Mucosa of stomach (tissue), 1 donor: Measurements from ENCODE around the gene ATF6.

Source experiments
- H3K27me3 ChIP-seq: one replicate; pipeline ENCODE4 v1.7.0; 2013; ENCODE audit warnings: mild to moderate bottlenecking, low read length; ENCODE audit not compliant: control insufficient read depth, insufficient read depth
- H3K36me3 ChIP-seq: one replicate; pipeline ENCODE4 v1.7.0; 2013; ENCODE audit warnings: low read length; ENCODE audit not compliant: control insufficient read depth, insufficient read depth
- H3K4me1 ChIP-seq: one replicate; pipeline ENCODE4 v1.7.0; 2013; ENCODE audit warnings: mild to moderate bottlenecking, low read length; ENCODE audit not compliant: control insufficient read depth, insufficient read depth
- H3K4me3 ChIP-seq: one replicate; pipeline ENCODE4 v1.7.0; 2013; ENCODE audit warnings: low read length
- H3K9ac ChIP-seq: one replicate; pipeline ENCODE4 v1.7.0; 2013; ENCODE audit warnings: mild to moderate bottlenecking, low read length, moderate library complexity
- H3K9me3 ChIP-seq: one replicate; pipeline ENCODE4 v1.7.0; 2013; ENCODE audit warnings: mild to moderate bottlenecking, low read length, moderate library complexity; ENCODE audit not compliant: control insufficient read depth
- donor health status: Pancreatic carcinoma.

Gene ATF6

GRCh38 chr1:161973924-161974845 is 208.1 kb downstream of the ATF6 start:
- Histone ChIP-seq H3K4me1 (peaks cover 6% of the 10 kb centered on the region), H3K27me3 (no peaks in the 10 kb centered on the region), H3K9ac (no peak overlapping the region), H3K4me3 (no peak overlapping the region), H3K9me3 (no peaks in the 10 kb centered on the region), H3K36me3 (no peaks in the 10 kb centered on the region)

GRCh38 chr1:161978011-161978790 is 212.1 kb downstream of the ATF6 start:
- H3K36me3 ChIP-seq: no peaks in the 10 kb centered on the region
- peaks cover 6% of the 10 kb centered on the region for H3K4me1 ChIP-seq
- no peak overlapping the region for H3K9ac ChIP-seq
- H3K27me3 ChIP-seq: no peaks in the 10 kb centered on the region
- no peaks in the 10 kb centered on the region for H3K9me3 ChIP-seq
- H3K4me3 ChIP-seq: no peak overlapping the region

GRCh38 chr1:161981126-161981525 is 215.0 kb downstream of the ATF6 start:
- H3K4me1 ChIP-seq: no peaks in the 10 kb centered on the region
- no peaks in the 10 kb centered on the region for H3K27me3 ChIP-seq
- H3K9me3 ChIP-seq: no peaks in the 10 kb centered on the region
- no peak overlapping the region for H3K9ac ChIP-seq
- no peaks in the 10 kb centered on the region for H3K36me3 ChIP-seq
- H3K4me3 ChIP-seq: no peak overlapping the region

DNA sequence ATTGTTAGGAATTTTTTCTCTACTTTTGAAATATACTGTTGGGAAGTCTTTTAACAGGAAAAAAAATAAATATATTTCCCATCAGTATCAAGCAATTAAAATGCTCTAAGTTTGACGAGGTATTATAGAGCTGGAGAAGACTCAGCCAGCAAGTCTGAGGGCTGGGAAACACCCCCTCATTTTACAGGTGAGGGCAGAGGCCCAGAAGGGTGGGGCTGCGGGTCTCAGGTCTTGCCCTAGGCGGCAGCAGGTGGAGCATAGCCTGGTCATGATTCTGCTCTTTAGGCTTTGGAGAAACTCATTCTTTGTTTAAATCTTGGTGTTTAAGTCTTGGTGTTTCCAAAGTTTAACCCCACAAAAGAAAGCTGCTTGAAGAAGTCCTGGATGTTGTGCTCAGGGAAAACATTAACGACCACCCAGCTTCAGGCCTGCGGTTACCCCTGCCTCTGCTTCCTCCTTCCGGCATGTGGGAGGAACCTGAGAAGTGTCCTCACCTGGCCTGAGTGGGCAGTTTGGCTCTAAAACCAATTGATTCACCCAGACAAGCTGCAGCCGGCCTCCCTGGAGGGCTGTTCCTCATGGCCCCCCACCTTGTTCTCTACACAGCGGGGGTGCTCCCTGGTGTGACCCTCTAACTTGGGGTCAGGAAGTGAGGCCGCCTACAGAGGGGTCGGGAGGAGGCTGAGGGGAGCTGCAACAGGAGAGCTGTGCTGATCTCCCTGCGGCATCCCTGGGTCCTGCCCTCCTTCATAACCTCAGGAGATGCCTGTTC is 215.8 kb downstream of the ATF6 start:
- Histone ChIP-seq H3K4me3 (no peak overlapping the region), H3K4me1 (no peaks in the 10 kb centered on the region), H3K27me3 (no peaks in the 10 kb centered on the region), H3K9me3 (no peaks in the 10 kb centered on the region), H3K36me3 (no peaks in the 10 kb centered on the region), H3K9ac (no peak overlapping the region)

DNA sequence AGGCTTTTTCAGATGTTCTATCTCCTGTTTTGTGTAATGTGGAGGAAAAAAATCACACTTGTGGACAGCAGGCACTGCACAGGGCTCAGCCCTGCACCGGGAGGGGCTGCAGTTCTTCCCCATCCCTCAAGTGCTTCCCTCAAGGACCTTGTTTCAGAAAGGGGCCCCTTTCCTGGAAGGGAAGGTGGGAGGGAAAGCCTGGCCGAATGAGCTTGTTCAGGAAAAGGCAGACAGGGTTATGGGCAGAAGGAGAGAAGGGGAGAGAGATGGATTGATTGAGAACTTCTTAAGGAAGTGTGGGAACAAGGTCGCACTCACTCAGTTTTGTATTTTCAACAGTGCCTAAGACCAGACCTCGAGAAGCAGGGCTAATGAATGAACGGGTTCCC is 216.4 kb downstream of the ATF6 start:
- no peaks in the 10 kb centered on the region for H3K4me1 ChIP-seq
- no peaks in the 10 kb centered on the region for H3K36me3 ChIP-seq
- no peaks in the 10 kb centered on the region for H3K27me3 ChIP-seq
- H3K9ac ChIP-seq: no peak overlapping the region
- no peaks in the 10 kb centered on the region for H3K9me3 ChIP-seq
- no peak overlapping the region for H3K4me3 ChIP-seq

DNA sequence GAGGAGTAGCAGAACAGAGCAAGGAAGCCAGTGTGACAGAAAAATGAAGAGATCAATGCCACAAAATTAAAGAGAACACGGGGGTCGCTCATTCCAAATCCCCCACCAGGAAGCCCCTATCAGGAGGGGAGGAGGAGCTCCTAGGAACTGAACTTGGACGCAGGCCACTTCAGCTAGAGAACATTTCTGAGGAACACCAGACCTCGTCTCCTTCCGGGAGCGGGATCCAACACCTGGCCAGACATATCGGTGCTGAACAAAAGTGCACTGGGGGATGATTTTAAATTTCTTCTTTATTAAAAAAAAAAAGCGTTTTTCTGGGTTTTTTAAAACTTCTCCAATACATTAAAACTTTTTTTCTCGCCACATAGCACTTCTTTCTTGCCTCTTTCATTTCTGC is 216.8 kb downstream of the ATF6 start:
- H3K9me3 ChIP-seq: no peaks in the 10 kb centered on the region
- no peak overlapping the region for H3K9ac ChIP-seq
- H3K4me3 ChIP-seq: no peak overlapping the region
- no peaks in the 10 kb centered on the region for H3K27me3 ChIP-seq
- no peaks in the 10 kb centered on the region for H3K36me3 ChIP-seq
- no peaks in the 10 kb centered on the region for H3K4me1 ChIP-seq

GRCh38 chr1:161983725-161984124 is 217.6 kb downstream of the ATF6 start:
- Histone ChIP-seq H3K9me3 (no peaks in the 10 kb centered on the region), H3K9ac (no peak overlapping the region), H3K36me3 (no peaks in the 10 kb centered on the region), H3K4me3 (no peak overlapping the region), H3K4me1 (no peaks in the 10 kb centered on the region), H3K27me3 (no peaks in the 10 kb centered on the region)

- no peaks in the 10 kb centered on the region for H3K27me3 ChIP-seq
- H3K4me1 ChIP-seq: no peaks in the 10 kb centered on the region
- H3K36me3 ChIP-seq: no peaks in the 10 kb centered on the region
- no peak overlapping the region for H3K4me3 ChIP-seq
- no peak overlapping the region for H3K9ac ChIP-seq
- no peaks in the 10 kb centered on the region for H3K9me3 ChIP-seq
These were observed 219.2 kb downstream of the ATF6 start for GRCh38 chr1:161985301-161985822.

DNA sequence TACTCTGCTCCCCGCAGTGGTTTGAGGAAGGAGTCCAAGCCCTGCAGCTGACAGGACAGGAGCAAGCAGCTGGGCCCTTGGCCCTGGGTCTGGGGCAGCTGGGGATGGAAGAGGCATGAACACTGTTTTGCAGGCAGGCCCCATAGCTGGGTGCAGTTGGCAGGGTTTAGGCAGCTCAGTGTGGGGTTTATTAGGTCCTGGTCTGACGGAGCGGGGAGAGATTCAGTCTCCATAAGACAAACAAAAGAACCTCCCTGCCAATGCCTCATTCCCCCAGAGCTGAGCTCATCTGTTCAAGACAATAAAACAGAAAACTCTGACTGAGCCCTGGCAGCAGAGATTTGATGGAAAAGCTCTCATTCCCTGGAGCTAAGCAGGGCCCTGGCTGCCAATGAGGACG is 220.2 kb downstream of the ATF6 start:
- Histone ChIP-seq H3K36me3 (no peaks in the 10 kb centered on the region), H3K9me3 (no peaks in the 10 kb centered on the region), H3K4me3 (no peak overlapping the region), H3K4me1 (no peaks in the 10 kb centered on the region), H3K9ac (no peak overlapping the region), H3K27me3 (no peaks in the 10 kb centered on the region)

GRCh38 chr1:161987303-161987702 is 221.2 kb downstream of the ATF6 start:
- no peaks in the 10 kb centered on the region for H3K36me3 ChIP-seq

GRCh38 chr1:161987872-161988271 is 221.8 kb downstream of the ATF6 start:
- H3K4me3 ChIP-seq: no peak overlapping the region
- no peaks in the 10 kb centered on the region for H3K9me3 ChIP-seq
- no peaks in the 10 kb centered on the region for H3K27me3 ChIP-seq
- no peak overlapping the region for H3K9ac ChIP-seq
- no peaks in the 10 kb centered on the region for H3K4me1 ChIP-seq
- H3K36me3 ChIP-seq: no peaks in the 10 kb centered on the region

More at GRCh38 chr1:161987303-161987702, 221.2 kb downstream of the ATF6 start:
- Histone ChIP-seq H3K9me3 (no peaks in the 10 kb centered on the region), H3K9ac (no peak overlapping the region), H3K27me3 (no peaks in the 10 kb centered on the region), H3K4me1 (no peaks in the 10 kb centered on the region), H3K4me3 (no peak overlapping the region)
